NCI-H187 (cell line): ENCODE data around the gene PHACTR1.
"Not testable (repeated sequence)": the region's sequence is repeated elsewhere in the genome, so short reads cannot be mapped to it uniquely, and the experiment has no call there.

Source experiments
- DNase-seq, 2 experiments: peaks; one replicate each; lab custom pipeline; 2025; lab: John Stamatoyannopoulos, UW

Gene PHACTR1

DNA sequence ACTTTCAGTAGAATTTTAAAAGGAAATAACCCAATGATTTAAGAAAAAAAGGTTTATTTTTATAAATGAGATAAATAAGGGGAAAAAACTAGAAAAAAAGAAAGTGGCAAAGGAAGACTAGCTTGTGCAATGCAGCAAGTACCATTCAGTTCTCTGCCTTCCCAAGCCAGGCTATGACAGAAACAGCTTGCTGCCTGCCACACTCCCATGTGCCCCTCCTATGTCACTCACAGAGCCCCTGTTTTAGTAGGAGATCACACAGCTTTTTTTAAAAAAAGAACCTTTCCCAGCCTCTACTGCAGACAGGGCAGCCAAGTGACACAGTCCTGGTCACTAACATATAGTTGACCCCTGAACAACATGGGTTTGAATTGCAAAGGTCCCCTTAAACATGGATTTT lies 598.2 kb downstream of the PHACTR1 start:
- no peak for DNase-seq

DNA sequence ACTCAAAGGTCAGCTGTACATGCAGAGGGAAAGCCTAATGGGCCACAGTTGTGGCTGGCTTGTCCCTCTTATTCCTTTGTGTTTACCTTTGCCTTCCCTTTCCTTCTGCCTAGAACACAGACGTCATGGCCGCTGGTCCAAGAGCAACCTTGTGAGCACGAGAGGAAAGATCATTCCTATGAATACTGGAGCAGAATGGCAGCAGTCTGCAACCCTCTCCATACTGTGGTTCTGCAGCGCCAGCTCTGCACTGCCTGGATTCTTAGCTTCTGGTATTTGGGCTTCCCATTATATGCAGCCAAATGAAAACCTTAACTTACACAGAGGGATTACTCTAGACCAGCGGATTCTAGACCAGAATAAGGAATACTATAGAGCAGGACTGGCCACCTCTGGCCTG lies 599.3 kb downstream of the PHACTR1 start:
- DNase-seq, result no peak

GRCh38 chr6:13318821-13319220 lies 602.3 kb downstream of the PHACTR1 start:
- no peak for DNase-seq

DNA sequence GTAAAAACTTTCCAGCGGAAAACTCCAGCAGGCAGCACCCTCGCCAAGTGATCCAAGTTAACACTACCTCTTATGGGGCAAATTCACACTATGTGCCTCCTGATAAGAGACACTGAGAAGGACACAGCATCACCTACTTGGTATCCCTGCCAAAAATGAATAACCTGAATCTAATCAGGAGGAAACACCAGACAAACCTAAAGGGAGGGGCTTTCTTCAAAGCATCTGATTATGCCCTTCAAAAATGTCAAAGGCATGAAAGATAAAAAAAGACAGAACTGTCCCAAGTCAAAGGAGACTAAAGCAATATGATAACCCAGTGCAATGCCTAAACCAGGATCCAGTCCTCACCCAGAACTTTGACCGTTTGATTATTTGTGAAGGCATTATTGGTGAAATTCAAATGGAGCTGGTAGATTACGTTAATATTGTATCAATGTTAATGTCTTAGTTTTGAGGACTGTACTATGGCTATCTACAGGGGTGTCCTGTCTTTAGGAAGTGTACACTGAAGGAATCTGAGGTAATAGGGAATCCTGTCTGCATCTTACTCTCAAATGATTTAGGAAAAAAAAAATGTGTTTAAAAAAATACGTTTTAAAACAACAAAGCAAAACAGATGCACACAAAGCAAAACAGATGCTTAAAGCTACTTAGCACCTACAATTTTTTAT lies 603.5 kb downstream of the PHACTR1 start:
- DNase-seq, result no peak

DNA sequence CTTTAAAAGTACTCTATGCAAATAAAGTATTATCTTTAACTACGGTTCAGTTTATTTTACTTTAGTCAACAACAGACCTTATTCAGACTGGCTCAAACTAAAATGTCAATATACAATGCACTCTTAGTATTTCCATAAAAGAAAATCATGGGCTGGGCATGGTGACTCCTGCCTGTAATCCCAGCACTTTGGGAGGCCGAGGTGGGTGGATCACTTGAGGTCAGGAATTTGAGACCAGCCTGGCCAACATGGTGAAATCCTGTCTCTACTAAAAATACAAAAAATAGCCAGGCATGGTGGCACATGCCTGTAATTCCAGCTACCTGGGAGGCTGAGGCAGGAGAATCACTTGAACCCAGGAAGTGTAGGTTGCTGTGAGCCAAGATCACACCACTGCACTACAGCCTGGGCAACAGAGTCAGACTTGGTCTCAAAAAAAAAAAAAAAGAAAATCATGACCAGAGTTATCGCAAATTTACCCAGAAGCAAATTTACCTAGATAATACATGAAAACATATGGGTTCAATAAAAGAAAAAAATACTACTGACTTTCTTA lies 609.5 kb downstream of the PHACTR1 start:
- not testable (repeated sequence) for DNase-seq

GRCh38 chr6:13327691-13328075 lies 611.1 kb downstream of the PHACTR1 start:
- no peak for DNase-seq

DNA sequence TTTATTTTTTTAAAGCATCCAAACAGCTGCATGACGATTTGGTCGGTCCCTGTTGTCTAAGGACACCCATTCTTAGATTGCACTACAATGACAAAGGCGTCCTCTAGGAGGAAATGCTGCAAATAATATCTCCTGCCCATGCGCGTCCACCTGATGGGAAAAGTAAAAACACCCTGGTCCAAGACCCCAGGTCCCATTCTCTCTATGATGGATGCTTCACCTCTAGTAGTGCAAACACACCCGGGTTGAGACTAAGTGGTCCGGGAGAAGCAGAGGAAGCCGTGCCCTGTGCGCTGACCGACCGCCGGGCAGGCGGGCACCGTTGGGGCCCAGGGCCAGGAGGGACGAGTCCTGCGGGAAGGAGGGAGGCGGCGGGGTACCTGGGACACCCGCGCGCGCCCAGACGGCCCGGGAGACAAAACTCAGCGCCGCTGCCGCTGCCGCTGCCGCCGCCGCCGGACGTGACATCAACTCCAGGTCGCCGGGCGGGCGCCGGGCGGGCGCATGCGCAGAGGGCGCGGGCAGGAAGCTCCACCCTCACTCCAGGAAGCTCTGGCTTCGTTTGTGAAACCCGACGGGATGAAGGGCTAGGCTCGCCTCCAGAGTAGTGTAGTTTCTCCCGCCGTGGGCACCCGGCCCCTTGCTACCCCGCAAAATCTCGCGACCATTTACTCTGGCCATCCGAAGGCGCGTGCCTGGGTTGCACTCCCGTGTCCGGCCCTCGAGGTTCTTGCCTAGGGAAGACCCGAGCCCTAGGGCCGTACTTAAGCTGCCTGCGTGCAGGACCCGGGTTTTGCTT lies 611.7 kb downstream of the PHACTR1 start, which contains the start of gene TBC1D7:
TBC1D7 (minus strand) TSS at position 462 of the 799 bp plus-strand sequence. CDS start 1,639 bp downstream, outside the sequence.
- peak; percentile 89 to 91 for DNase-seq

DNA sequence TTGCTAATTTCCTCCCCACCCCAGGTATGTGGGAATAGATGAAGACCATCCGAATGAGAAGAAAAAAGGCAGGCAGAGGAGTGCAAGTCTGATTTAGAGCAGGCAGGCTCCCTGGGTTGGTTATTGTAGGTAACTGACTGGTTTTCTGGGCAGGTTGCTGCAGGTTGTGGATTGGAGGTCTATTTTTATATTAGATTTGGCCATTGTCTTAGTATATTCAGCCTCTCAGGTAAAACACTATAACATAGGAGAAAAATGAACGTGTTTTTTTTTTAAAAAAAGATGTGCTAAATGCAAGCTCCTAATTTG lies 612.3 kb downstream of the PHACTR1 start:
- DNase-seq, result no peak

DNA sequence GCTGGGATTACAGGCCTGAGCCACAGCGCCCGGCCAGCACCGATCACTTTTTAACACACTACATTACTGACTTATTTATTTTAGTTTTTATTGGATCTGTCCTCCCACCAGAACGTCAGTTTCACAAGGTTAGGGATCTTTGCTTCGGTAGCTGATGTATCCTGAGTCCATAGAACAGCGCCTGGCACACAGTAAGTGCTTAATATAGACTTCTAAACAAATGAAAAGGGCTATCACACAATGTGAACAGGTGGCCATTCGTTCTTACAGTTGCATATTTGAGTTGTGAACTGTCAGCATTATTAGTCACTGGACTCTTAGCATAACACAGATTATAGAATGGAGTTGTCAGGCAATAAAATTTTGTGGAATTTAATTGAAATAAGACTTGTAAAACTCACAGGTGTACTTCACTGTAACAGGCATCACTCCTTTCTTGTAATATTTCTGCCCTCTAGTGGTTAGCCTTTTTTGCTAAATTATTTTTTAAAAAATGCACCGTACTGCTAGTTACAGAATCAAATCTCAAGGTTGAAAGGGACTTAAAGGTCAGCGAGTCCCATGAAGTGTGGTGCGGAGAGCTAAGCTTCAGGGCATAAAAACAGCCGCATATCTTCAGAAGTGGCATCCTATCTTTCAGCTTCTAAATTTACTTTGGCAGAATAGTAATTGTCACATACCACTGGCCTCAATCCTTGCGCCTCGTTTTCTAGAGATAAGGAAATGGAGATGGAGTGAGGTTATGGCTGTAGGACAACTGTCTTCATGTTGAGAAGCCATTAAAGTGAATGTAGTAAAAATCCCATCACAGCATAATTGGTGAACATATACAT lies 615.2 kb downstream of the PHACTR1 start:
- no peak for DNase-seq

- DNase-seq, result no peak
These were observed 615.8 kb downstream of the PHACTR1 start for GRCh38 chr6:13332349-13332706.

DNA sequence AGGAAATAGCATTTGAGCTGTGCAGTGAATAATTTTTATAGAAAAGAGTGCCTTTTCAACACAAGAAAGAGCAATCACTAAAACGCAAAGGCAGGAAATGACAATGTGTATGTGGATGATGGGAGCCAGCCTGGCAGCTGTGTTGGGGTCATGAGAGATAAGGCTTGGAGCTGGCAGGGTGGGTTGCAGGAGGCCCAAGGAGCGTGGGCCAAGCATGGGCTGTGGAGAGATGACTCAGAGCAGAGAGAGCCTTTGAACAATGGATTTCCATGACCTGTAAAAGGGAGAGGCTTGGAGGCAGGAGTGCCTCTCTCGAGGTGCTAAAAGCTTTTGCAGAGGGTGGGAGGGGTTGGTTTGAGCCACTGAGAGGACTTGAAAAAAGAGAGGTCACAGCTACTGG lies 618.4 kb downstream of the PHACTR1 start:
- DNase-seq, result no peak

- DNase-seq, result peak; percentile 29 to 45
These were observed 620.0 kb downstream of the PHACTR1 start for GRCh38 chr6:13336553-13336952.

DNA sequence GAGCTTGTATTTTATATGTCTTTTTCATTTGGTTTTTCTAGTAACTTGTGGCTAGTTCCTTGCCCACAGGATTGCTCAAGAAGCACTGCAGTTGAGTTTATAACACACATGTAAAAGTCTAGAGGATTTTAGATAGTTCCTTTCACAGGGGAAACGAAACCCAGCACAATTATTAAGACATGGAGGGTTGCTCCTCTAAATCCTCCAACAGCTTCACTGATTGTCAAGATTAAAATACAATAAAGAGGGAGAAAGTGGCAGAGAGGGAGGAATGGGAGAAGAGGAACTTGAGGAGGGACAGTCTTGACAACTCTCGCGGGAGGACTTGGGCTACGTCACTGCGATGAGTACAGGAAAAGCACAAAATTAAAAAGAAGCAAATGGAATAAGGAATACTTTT lies 621.5 kb downstream of the PHACTR1 start:
- DNase-seq, result no peak
